Measurements from ENCODE around the gene KCNG2.

The KCNG2 gene

GRCh38 chr18:79947881-79948610 is 150.3 kb downstream of the KCNG2 start:
- Histone ChIP-seq H3K9ac (ENCODE audit: low read length) (no peak overlapping the region), H3K36me3 (replicated peaks; ENCODE audit: low read depth, low read length) (peaks cover 16% of the 10 kb centered on the region), H4K20me1 (ENCODE audit: insufficient read depth, low read length) (peaks cover 70% of the 10 kb centered on the region), H3K9me3 (ENCODE audit: insufficient read depth, low read length) (no peaks in the 10 kb centered on the region), H3K4me2 (ENCODE audit: low read length) (no peak overlapping the region), H3K4me3 (ENCODE audit: low read length) (no peak overlapping the region), H3K27me3 (ENCODE audit: low read depth, low read length) (no peaks in the 10 kb centered on the region), H3K4me1 (ENCODE audit: low read length) (peaks cover 16% of the 10 kb centered on the region), H2AFZ (ENCODE audit: low read depth, low read length) (no peak overlapping the region), H3K79me2 (ENCODE audit: low read length) (peaks cover 78% of the 10 kb centered on the region), H3K27ac (ENCODE audit: low read length) (no peak overlapping the region)
- TF ChIP-seq EZH2phosphoT487 (IDR thresholded peaks at IDR 0.05; ENCODE audit: low read depth) (no peak), CTCF (IDR thresholded peaks at IDR 0.05; ENCODE audit: low read depth, low read length) (no peak)

GRCh38 chr18:79948719-79949411 is 151.1 kb downstream of the KCNG2 start:
- Histone ChIP-seq H3K36me3 (replicated peaks; ENCODE audit: low read depth, low read length) (peaks cover 16% of the 10 kb centered on the region), H3K9ac (ENCODE audit: low read length) (no peak overlapping the region), H3K9me3 (ENCODE audit: insufficient read depth, low read length) (no peaks in the 10 kb centered on the region), H3K4me2 (ENCODE audit: low read length) (no peak overlapping the region), H3K4me3 (ENCODE audit: low read length) (no peak overlapping the region), H3K27ac (ENCODE audit: low read length) (no peak overlapping the region), H3K27me3 (ENCODE audit: low read depth, low read length) (no peaks in the 10 kb centered on the region), H3K79me2 (ENCODE audit: low read length) (peaks cover 73% of the 10 kb centered on the region), H4K20me1 (ENCODE audit: insufficient read depth, low read length) (peaks cover 62% of the 10 kb centered on the region), H2AFZ (ENCODE audit: low read depth, low read length) (no peak overlapping the region), H3K4me1 (ENCODE audit: low read length) (peaks cover 16% of the 10 kb centered on the region)
- TF ChIP-seq EZH2phosphoT487 (IDR thresholded peaks at IDR 0.05; ENCODE audit: low read depth) (no peak), CTCF (IDR thresholded peaks at IDR 0.05; ENCODE audit: low read depth, low read length) (no peak)
